Ishikawa (cell line): ENCODE measurements around the gene PER2.

Experiments
- CEBPB ChIP-seq: IDR thresholded peaks from 2 replicates; pipeline ENCODE4 v1.6.1; 2012
- CREB1 ChIP-seq: IDR thresholded peaks from 2 replicates; pipeline ENCODE4 v1.6.1; 2012; ENCODE audit warnings: low read depth
- EGR1 ChIP-seq: IDR thresholded peaks from 2 replicates; pipeline ENCODE4 v1.6.1; 2012
- EP300 ChIP-seq: IDR thresholded peaks from 2 replicates; pipeline ENCODE4 v1.6.1; 2012; ENCODE audit warnings: borderline replicate concordance
- FOXM1 ChIP-seq: IDR thresholded peaks from 2 replicates; pipeline ENCODE4 v1.6.1; 2012; ENCODE audit warnings: low read depth, borderline replicate concordance
- NFIC ChIP-seq: IDR thresholded peaks from 2 replicates; pipeline ENCODE4 v1.6.1; 2012
- RAD21 ChIP-seq: IDR thresholded peaks from 2 replicates; pipeline ENCODE4 v1.6.1; 2012; ENCODE audit warnings: low read depth
- TAF1 ChIP-seq: IDR thresholded peaks from 2 replicates; pipeline ENCODE4 v1.6.1; 2012; ENCODE audit warnings: low read depth, mild to moderate bottlenecking
- TCF12 ChIP-seq: IDR thresholded peaks from 2 replicates; pipeline ENCODE4 v1.6.1; 2012; ENCODE audit warnings: low read depth
- TEAD4 ChIP-seq: IDR thresholded peaks from 2 replicates; pipeline ENCODE4 v1.6.1; 2012
- USF1 ChIP-seq: IDR thresholded peaks from 2 replicates; pipeline ENCODE4 v1.6.1; 2012
- YY1 ChIP-seq: IDR thresholded peaks from 2 replicates; pipeline ENCODE4 v1.6.1; 2012; ENCODE audit warnings: low read depth
- TF ChIP-seq, protein P1 (sequence below): IDR thresholded peaks from 2 replicates; pipeline ENCODE4 v1.6.1; 2012; ENCODE audit warnings: low read depth, mild to moderate bottlenecking
- TF ChIP-seq, protein P2 (sequence below): IDR thresholded peaks from 2 replicates; pipeline ENCODE4 v1.6.1; 2012

PER2 gene

DNA sequence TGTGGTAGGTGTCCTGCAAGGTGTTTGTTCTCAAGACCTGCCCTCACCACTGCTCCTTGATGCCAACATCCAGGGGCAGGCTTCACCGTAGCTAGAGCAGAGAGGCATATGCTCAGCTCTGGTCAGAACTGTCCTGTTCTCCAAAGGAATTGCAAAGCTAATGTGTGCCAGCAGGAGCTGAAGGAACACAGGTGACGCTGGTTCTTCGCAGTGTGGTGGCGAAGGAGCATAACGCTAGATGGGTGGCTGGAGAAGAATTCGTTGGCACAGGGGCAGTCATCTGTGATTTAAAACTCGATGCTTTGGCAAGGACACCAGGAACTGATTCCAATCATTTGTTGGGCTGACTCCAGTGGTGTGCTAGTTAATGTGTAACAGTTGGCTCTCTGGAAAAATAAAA is 11.4 kb upstream of the PER2 start:
- TF ChIP-seq TAF1: no peak
- TF ChIP-seq RAD21: no peak
- TF ChIP-seq YY1: no peak
- TF ChIP-seq CEBPB: no peak
- TF ChIP-seq, protein P1, sequence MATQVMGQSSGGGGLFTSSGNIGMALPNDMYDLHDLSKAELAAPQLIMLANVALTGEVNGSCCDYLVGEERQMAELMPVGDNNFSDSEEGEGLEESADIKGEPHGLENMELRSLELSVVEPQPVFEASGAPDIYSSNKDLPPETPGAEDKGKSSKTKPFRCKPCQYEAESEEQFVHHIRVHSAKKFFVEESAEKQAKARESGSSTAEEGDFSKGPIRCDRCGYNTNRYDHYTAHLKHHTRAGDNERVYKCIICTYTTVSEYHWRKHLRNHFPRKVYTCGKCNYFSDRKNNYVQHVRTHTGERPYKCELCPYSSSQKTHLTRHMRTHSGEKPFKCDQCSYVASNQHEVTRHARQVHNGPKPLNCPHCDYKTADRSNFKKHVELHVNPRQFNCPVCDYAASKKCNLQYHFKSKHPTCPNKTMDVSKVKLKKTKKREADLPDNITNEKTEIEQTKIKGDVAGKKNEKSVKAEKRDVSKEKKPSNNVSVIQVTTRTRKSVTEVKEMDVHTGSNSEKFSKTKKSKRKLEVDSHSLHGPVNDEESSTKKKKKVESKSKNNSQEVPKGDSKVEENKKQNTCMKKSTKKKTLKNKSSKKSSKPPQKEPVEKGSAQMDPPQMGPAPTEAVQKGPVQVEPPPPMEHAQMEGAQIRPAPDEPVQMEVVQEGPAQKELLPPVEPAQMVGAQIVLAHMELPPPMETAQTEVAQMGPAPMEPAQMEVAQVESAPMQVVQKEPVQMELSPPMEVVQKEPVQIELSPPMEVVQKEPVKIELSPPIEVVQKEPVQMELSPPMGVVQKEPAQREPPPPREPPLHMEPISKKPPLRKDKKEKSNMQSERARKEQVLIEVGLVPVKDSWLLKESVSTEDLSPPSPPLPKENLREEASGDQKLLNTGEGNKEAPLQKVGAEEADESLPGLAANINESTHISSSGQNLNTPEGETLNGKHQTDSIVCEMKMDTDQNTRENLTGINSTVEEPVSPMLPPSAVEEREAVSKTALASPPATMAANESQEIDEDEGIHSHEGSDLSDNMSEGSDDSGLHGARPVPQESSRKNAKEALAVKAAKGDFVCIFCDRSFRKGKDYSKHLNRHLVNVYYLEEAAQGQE: no peak
- TF ChIP-seq EGR1: no peak
- no peak for TF ChIP-seq TCF12

- TF ChIP-seq CREB1 (no peak), EGR1 (no peak), NFIC (no peak), TAF1 (no peak), TCF12 (no peak), EP300 (no peak), YY1 (no peak), RAD21 (no peak)
Observed at GRCh38 chr2:238296638-238297457, 8.4 kb upstream of the PER2 start.

GRCh38 chr2:238295144-238296112 is 7.0 kb upstream of the PER2 start:
- no peak for TF ChIP-seq FOXM1
- TF ChIP-seq, protein P1: no peak
- TF ChIP-seq EGR1: no peak
- TF ChIP-seq YY1: no peak
- TF ChIP-seq TEAD4: no peak
- TF ChIP-seq EP300: no peak

DNA sequence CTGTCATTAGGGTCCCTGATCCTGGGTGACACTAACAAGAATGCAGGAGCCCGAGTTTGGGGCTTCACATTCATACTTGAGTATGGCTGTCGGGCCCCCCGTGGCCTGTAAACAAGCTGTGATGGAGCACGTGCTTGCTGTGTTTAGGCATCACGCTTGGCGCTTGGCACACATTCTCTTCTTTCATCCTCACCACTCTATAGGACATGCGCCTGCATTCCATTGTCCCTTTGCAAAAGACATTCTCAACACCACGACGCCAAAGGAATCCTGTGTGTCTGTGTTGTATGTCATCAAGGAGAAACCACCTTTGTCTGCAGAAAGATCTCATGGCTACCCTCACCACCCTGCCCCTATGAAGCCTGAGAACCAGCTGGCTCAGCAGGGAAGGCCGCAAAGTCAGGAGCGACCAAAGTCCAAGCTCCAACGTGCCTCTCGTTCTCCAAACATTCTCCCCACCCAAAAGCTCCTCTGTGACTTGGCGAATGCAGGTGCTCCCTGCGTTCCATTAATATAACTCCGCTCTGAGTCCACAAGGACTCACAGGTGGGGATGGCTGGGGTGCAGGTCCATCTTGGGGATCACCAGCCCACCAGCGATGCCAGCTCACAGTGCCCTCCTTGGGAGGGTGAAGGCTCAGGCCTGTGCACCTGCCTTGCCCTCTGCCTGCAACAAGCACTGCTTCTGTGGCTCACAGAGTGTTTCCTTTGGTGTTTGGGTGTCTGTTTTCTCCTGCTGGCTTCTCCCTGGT is 6.2 kb upstream of the PER2 start:
- TF ChIP-seq CREB1 (no peak), TEAD4 (no peak), CEBPB (no peak), TAF1 (no peak), FOXM1 (no peak)
- TF ChIP-seq, protein P1: no peak

DNA sequence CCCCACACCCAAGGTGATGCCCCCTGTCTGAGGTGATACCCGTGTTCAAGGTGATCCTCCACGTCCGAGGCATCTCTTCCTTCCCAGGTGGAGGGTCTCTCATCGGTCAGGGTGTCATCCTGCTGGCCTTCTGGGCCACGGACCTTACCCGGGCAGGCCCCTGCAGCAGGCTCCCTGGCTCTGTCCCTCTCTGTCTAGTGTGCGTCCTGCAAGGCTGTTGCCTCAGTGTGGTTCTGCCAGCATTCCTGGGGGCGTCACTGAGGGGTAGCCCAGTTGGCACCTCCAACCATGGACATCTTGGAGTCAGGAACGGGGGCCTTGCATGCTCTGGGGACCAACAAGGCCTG is 5.6 kb upstream of the PER2 start:
- TF ChIP-seq TEAD4: no peak
- TF ChIP-seq USF1: no peak
- TF ChIP-seq, protein P2, sequence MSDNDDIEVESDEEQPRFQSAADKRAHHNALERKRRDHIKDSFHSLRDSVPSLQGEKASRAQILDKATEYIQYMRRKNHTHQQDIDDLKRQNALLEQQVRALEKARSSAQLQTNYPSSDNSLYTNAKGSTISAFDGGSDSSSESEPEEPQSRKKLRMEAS: no peak
- TF ChIP-seq, protein P1: no peak
- TF ChIP-seq TCF12: no peak
- no peak for TF ChIP-seq FOXM1
